HEK293T (cell line): ENCODE results near the gene ADAP1.

Experiments used
- CTCF ChIA-PET: fragments of 350-600 bp; formaldehyde crosslinking; extraction: SDS; loops from one replicate; lab custom pipeline; 2021; ENCODE audit warnings: antibody characterized with exemption, inconsistent platforms; lab: Yijun Ruan, JAX
- POLR2A ChIA-PET: fragments of 350-600 bp; formaldehyde crosslinking; extraction: SDS; loops from one replicate; lab custom pipeline; 2020; ENCODE audit warnings: antibody characterized with exemption, inconsistent platforms; lab: Yijun Ruan, JAX
- DNase-seq: peaks from one replicate; pipeline ENCODE4 v3.0.0; 2012; ENCODE audit warnings: mixed read lengths; ENCODE audit errors: extremely low spot score
- ARNT ChIP-seq: fragments of 450-650 bp; IDR thresholded peaks from 2 replicates; pipeline ENCODE4 v1.6.1; 2017; ENCODE audit warnings: mild to moderate bottlenecking
- BHLHE40 ChIP-seq: fragments of 450-650 bp; IDR thresholded peaks from 2 replicates; pipeline ENCODE4 v1.6.1; 2016; ENCODE audit warnings: mild to moderate bottlenecking, moderate library complexity, borderline replicate concordance
- CTBP1 ChIP-seq: fragments of 450-650 bp; IDR thresholded peaks from 2 replicates; pipeline ENCODE4 v1.6.1; 2016; ENCODE audit warnings: borderline replicate concordance
- ELF4 ChIP-seq: fragments of 450-650 bp; IDR thresholded peaks from 2 replicates; pipeline ENCODE4 v1.6.1; 2017; ENCODE audit warnings: antibody characterized with exemption
- FOXA1 ChIP-seq: fragments of 450-650 bp; IDR thresholded peaks from 2 replicates; pipeline ENCODE4 v1.6.1; 2016; ENCODE audit warnings: mild to moderate bottlenecking
- FOXK2 ChIP-seq: fragments of 450-650 bp; IDR thresholded peaks from 2 replicates; pipeline ENCODE4 v1.6.1; 2016; ENCODE audit warnings: mild to moderate bottlenecking
- FOXM1 ChIP-seq: fragments of 450-650 bp; IDR thresholded peaks from 2 replicates; pipeline ENCODE4 v1.6.1; 2017; ENCODE audit warnings: mild to moderate bottlenecking, borderline replicate concordance
- HDGF ChIP-seq: fragments of 450-650 bp; IDR thresholded peaks from 2 replicates; pipeline ENCODE4 v1.6.1; 2017; ENCODE audit warnings: antibody characterized with exemption, borderline replicate concordance
- L3MBTL2 ChIP-seq: fragments of 450-650 bp; conservative IDR thresholded peaks from 2 replicates; pipeline ENCODE4 v1.6.1; 2016; ENCODE audit warnings: mild to moderate bottlenecking
- LEF1 ChIP-seq: fragments of 450-650 bp; IDR thresholded peaks from 2 replicates; pipeline ENCODE4 v1.6.1; 2017; ENCODE audit warnings: mild to moderate bottlenecking, borderline replicate concordance
- NFRKB ChIP-seq: fragments of 450-650 bp; IDR thresholded peaks from 2 replicates; pipeline ENCODE4 v1.6.1; 2016; ENCODE audit warnings: mild to moderate bottlenecking, moderate library complexity
- PKNOX1 ChIP-seq: fragments of 450-650 bp; IDR thresholded peaks from 2 replicates; pipeline ENCODE4 v1.6.1; 2016
- SP1 ChIP-seq: fragments of 450-650 bp; IDR thresholded peaks from 2 replicates; pipeline ENCODE4 v1.6.1; 2017
- SUZ12 ChIP-seq: fragments of 450-650 bp; IDR thresholded peaks from 2 replicates; pipeline ENCODE4 v1.6.1; 2016; ENCODE audit warnings: mild to moderate bottlenecking
- TARDBP ChIP-seq: fragments of 450-650 bp; IDR thresholded peaks from 2 replicates; pipeline ENCODE4 v1.6.1; 2016
- ZNF384 ChIP-seq: fragments of 450-650 bp; IDR thresholded peaks from 2 replicates; pipeline ENCODE4 v1.6.1; 2016

ADAP1 gene

GRCh38 chr7:853366-854117, 100.9 kb downstream of the ADAP1 start:
- TF ChIP-seq SP1 = no peak
- TF ChIP-seq CTBP1 = no peak
- DNase-seq = no peak
- ChIA-PET CTCF (no interaction called here), POLR2A (no interaction called here)

DNA sequence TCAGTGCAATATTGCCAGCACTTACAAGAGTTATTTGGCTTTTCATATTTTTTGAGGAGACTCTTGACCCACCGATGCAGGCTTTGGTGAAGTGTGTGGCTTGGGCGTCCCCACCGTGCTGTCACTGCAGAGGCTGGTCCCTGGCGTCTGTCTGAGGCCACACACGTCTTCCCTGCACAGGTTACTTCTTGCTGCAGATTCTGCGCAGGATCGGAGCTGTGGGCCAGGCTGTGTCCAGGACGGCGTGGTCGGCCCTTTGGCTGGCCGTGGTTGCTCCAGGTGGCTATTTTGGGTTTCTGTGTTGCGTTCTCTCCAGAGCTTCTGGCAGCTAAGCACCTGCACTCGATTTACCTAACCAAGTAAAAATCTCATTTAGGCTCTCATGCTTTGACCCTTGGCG, 103.3 kb downstream of the ADAP1 start:
- TF ChIP-seq BHLHE40 = no peak
- TF ChIP-seq SP1 = no peak
- no peak for TF ChIP-seq LEF1
- TF ChIP-seq CTBP1 = no peak
- no peak for TF ChIP-seq ZNF384
- TF ChIP-seq FOXM1 = no peak
- no peak for TF ChIP-seq ARNT
- TF ChIP-seq TARDBP = no peak
- no peak for TF ChIP-seq FOXK2
- no peak for TF ChIP-seq SUZ12
- no peak for TF ChIP-seq FOXA1
- TF ChIP-seq ELF4 = no peak
- no peak for TF ChIP-seq NFRKB
- TF ChIP-seq L3MBTL2 = no peak
- no peak for TF ChIP-seq PKNOX1
- TF ChIP-seq HDGF = no peak
- POLR2A ChIA-PET = no interaction called here
- CTCF ChIA-PET = no interaction called here
- DNase-seq = no peak

GRCh38 chr7:849781-850180, 104.7 kb downstream of the ADAP1 start:
- ChIA-PET CTCF (interaction anchor here (0.6 kb wide), 1 partner anchor 23 kb away, joined by 3 read pairs; no protein-coding TSS in a partner anchor), POLR2A (no interaction called here)
- no peak for TF ChIP-seq SP1
- TF ChIP-seq CTBP1 = no peak
- no peak for TF ChIP-seq ZNF384
- TF ChIP-seq PKNOX1 = no peak
- no peak for TF ChIP-seq FOXA1
- no peak for TF ChIP-seq ARNT
- TF ChIP-seq LEF1 = no peak
- TF ChIP-seq L3MBTL2 = no peak
- no peak for TF ChIP-seq ELF4
- TF ChIP-seq NFRKB = no peak
- TF ChIP-seq SUZ12 = no peak
- TF ChIP-seq TARDBP = no peak
- TF ChIP-seq FOXK2 = no peak
- TF ChIP-seq BHLHE40 = no peak
- no peak for TF ChIP-seq FOXM1
- TF ChIP-seq HDGF = no peak
- no peak for DNase-seq

- DNase-seq = no peak
- POLR2A ChIA-PET = no interaction called here
- CTCF ChIA-PET = no interaction called here
- no peak for TF ChIP-seq FOXK2
- no peak for TF ChIP-seq FOXA1
- TF ChIP-seq PKNOX1 = no peak
- TF ChIP-seq ELF4 = no peak
Measured at GRCh38 chr7:849145-849544, 105.3 kb downstream of the ADAP1 start.
